Measurements from ENCODE around the gene ERP29.
"Not testable (repeated sequence)": the region's sequence is repeated elsewhere in the genome, so short reads cannot be mapped to it uniquely, and the experiment has no call there.

ERP29 gene

DNA sequence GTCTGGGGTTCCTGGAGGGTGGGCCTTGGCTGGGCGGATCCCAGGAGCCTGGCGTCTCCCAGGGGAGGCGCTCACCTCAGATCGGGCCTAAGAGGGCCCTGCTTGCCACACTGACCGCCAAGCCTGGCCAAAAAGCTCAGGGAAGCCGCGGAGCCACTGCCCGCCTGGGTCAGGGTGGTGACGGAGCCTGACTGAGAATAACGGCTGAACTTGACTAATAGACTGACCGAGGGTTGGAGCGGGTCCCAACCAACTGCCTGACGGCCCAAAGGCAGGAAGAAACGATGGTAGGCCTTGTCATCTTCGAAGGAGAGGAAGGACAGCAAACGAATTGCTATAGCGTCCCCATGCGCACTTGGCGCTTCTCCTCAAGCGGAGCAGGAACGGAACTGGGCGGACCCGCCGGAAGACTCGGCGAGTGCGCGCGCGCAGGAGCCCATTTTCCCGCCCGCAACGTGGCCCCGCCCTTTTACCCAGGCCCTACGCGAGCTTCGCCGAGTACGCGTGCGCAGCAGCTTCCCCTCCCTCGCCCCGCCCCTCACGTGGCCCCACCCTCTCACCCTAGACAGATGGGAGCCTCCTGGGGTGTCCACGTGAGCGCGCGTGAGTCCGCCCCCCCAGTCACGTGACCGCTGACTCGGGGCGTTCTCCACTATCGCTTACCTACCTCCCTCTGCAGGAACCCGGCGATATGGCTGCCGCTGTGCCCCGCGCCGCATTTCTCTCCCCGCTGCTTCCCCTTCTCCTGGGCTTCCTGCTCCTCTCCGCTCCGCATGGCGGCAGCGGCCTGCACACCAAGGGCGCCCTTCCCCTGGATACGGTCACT is at the start of gene ERP29, which contains the start of gene TMEM116:
TSS of gene ERP29 (plus strand) at position 652 of the 826 bp plus-strand sequence. CDS start at position 692, 40 bp downstream.
TSS of gene TMEM116 (minus strand) at position 391 of the 826 bp plus-strand sequence. CDS start 7,895 bp downstream, outside the sequence.
- ATAC-seq, result peak; percentile 83 to 86

DNA sequence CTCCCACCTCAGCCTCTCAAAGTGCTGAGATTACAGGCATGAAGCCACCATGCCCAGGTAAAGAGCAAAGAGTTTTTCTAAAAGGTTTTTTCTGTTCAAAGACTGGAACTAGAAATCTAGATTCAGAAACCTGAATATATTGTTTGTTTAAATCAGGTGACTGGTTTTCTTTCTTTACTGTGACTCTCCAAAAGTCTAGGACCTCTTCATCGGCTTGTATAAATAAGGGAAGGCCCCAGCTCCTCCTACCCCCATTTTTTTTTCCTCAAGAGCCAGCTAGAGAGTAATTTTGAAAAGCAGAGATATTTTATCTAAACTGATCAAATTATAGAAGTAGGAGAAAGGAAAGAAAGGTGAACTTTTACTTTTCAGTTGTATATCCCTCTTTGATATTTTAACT is 48.3 kb upstream of the ERP29 start:
- ATAC-seq, result no peak

DNA sequence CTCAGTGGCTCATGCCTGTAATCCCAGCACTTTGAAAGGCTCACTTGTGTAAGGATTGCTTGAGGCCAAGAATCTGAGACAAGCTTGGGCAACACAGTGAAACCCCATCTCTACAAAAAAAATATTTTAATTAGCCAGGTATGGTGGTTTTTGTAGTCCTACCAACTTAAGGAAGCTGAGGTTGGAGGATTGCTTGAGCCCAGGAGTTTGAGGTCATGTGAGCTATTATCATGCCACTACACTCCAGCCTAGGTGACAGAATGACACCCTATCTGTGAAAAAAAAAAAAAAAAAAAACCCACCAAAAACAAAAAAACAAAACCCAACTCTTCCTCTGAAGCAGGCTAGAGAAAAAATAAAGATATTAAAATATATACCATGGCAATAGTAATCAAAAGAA is 41.4 kb upstream of the ERP29 start:
- no peak for ATAC-seq

DNA sequence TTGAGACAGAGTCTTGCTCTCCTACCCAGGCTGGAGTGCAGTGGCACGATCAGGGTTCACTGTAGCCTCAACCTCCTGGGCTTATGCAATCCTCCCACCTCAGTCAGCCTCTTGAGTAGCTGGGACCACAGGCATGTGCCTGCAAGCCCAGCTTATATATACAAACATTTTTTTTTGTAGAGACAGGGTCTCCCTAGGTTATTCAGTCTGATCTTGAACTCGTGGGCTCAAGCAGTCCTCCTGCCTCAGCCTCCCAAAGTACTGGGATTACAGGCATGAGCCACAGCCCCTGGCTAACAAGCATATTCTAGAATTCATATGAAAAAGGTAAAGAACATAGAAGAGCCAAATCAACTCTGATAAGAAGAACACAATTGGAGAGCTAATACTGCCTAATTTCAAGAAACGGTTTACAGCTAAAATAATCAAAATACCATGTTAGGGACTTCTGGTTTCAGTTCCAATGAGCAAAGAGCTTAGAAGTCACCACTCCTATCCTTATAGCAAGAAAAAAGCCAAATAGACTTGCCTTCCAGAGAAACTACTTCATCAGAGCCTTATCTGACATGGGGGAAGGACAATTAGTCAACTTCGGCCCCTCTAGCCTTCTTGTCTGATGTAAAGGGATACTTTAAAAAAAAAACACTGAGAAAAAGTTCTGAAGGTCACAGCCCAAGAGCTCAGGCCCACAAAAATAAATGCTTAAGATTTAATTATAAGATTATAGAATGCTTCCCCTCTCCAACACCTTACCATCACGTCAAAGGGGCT is 37.9 kb upstream of the ERP29 start:
- no peak for ATAC-seq

DNA sequence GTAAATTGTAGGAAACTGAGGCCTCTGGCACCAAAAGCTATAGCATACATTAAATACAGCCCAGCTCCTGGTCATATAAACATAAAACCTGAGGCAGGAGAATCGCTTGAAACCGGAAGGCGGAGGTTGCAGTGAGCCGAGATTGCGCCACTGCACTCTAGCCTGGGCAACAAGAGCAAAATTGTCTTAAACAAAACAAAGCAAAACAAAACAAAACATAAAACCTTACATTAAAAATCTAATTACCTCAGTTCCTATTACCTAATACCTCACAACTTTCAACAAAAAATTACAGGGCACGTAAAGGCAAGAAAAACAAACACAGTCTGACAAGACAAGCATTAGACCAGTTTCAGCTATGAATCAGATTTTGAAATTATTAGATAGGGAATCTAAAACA is 36.9 kb upstream of the ERP29 start:
- no peak for ATAC-seq

DNA sequence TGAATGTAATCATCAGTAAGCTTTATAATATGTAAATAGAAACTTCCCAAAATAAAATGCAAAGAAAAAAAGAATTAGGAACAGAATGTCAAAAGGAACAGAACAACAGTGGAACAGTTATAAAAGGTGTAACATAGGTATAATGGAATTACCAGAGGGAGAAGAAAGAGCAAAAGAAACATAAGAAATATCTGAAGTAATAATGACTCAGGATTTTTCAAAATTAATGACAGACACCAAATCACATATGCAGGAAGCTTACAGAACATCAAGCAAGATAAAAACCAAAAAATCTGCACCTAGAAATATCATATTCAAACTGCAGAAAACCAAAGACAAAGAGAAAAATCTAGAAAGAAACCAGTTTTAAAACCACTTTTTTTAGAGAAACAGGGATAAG is 36.4 kb upstream of the ERP29 start:
- no peak for ATAC-seq

DNA sequence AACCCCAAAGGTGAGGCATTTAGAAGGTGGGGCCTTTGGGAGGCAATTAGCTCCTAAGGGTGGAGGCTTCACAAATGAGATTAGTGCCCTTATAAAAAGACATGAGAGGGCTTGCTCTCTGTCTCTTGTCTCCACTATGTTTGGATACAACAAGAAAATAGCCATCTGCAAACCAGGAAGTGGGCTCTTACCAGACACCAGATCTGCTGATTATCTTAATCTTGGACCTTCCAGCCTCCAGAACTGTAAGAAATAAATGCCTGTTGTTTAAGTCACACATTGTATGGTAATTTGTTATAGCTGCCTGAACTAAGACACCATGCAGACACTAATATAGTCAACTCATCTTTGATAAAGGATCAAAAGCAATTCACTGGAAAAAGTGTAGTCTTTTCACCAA is 34.7 kb upstream of the ERP29 start:
- no peak for ATAC-seq

DNA sequence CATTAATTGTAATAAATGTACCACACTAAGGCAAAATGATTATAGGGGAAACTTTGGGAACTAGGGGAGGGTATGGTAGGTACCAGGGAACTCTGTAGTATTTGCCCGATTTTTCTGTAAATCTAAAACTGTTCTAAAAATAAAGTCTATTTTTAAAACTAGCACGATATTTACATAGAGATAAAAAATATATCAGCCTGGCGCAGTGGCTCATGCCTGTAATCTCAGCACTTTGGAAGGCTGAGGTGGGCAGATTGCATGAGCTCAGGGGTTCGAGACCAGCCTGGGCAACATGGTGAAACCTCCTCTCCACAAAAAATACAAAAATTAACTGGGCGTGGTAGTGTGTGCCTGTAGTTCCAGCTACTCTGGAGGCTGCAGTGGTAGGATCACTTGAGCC is 32.6 kb upstream of the ERP29 start:
- ATAC-seq, result no peak

DNA sequence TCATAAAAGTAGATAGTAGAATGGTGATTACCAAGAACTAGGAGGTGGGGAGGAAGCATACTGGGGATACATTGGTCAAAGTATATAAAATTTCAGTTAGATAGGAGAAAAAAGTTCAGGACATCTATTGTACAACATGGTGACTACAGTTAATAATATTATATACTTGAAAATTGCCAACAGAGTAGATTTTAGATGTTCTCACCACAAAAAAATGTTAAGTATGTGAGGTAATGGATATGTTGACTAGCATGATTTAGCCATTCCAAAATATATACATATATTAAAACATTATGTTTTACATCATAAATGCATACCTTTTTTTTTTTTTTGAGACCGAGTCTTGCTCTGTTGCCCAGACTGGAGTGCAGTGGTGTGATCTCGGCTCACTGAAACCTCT is 31.2 kb upstream of the ERP29 start:
- no peak for ATAC-seq

DNA sequence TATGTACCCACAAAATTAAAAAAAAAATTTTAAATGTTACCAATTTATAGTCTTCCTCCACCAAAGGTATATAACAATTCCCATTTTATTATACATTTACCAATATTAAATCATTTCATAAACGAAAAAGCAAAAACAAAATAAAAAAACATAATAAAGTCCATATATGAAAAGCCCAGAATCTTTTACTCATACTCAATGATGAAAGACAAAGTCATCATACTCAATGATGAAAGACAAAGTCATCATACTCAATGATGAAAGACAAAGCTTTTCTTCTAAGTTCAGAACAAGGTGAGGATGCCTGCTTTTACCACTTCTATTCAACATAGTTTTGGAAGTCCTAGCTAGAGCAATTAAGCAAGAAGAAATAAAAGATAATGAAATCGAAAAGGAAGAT is 28.4 kb upstream of the ERP29 start:
- no peak for ATAC-seq

DNA sequence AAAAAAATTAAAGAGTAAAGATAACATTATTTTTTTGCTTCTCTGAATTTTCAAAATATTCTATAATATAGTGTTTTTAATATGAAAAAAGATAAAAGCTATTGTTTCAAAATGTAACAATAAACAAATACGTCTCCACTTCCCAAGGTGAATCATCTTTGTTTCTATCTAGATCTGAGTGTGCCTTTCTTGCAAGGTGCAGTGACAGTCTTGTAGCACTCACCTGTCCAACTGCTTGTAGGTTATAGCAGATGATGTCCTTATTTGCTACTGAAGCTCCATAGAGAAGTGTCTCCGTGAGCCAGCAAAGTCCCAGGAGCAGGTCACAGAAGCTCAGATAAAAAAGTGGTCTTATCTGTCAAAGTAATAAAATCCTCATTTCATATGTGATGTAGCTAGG is 21.7 kb upstream of the ERP29 start:
- ATAC-seq, result peak; percentile 51 to 52

DNA sequence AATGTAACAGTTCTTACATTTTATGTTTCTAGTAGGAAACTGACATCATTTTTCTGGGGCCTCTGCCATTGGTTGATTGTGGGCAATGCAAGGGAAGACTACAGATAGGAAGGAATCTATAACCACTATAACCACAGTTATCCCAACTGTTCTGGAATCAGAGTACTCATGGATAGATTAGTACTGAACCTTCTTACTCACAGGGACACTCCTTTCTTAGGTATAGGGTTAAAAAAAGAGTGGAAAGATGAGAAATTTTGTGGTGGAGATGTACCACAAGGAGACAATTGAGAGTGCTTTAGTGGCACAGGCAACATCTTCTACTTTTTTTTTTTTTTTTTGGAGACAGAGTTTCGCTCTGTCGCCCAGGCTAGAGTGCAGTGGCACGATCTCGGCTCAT is 21.3 kb upstream of the ERP29 start:
- ATAC-seq, result no peak

DNA sequence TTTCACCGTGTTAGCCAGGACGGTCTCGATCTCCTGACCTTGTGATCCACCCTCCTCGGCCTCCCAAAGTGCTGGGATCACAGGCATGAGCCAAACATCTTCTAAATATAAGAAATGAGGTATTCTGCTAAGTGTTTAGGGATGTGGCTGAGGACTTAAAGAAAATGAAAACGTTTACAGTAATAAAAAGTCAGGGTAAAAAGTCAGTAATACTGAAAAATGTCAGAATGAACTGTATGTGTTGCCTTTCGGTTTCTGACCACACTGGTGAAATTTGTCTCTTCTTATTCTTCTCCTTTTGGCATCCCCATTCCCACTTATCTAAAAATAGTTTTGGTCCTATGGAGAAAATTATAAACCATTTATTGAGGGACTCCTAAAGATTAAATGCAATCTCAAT is 20.8 kb upstream of the ERP29 start:
- ATAC-seq, result no peak

DNA sequence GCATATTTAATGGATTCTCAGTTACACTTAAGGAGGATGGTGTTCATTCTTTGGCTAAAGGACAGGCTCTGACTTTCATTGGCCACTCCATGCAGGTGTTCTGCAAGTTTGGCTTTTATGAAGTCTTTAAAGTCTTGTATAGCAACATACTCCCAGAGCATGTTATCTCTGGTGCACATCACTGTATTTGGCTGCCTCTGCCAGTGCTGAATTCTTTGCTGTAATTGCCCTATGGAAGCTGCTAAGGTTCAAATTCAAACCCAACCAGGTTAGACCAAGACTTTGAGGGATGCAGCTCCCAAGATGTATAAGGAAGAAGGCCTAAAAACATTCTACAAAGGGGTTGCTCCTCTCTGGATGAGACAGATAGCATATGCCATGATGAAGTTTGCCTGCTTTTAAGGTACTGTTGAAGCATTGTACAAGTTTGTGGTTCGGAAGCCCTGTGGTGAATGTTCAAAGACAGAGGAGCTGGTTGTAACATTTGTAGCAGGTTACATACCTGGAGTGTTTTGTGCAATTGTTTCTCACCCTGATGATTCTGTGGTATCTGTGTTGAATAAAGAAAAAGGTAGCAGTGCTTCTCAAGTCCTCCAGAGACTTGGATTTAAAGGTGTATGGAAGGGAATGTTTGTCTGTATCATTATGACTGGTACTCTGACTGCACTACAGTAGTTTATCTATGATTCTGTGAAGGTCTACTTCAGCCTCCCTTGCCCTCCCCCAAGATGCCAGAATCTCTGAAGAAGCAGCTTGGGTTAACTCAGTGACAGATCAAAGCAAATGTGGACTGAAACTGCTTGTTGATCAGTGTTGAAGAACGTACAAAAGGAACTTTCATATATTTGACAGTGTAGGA is 19.7 kb upstream of the ERP29 start:
- ATAC-seq, result peak; percentile 75 to 76

DNA sequence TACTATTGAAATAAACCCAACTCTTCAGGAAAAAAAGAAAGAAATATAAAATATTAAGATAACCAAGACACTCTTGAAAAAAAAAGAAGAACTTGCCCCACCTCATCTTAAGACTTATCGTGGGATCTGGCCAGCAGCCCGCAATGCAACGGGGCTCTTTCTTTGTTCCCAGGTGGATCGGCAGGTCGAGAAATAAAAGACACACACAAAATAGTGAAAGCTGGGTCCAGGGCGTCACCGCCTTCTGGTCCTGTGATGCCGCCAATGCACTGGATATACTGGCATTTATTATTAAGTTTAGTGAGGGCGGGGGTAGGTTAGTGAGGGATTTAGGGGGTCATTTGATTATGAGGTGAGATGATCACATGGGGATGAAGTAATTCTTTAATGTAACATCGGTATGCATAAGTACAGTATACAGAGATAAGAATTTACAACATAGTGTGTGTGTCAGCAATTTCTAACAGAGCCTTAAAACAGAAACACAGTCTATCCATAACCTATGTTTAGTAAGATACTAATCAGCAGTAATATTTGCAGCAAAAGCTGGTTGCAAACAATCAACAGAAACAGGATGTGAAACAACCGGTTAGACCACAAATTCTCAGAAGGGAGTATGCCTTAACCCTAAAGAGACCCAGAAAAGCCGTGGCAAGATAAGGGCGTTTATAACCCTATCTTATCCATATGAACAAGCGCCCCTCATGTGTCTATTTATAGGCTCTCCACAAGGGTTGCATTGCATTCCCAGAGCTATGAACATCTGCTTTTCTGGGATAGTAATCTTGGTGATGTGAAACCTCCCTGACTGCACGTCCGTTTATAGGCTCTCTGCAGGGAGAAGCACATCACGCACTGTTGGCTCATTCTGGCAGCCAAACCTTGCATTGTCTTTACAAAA is 18.8 kb upstream of the ERP29 start:
- not testable (repeated sequence) for ATAC-seq

DNA sequence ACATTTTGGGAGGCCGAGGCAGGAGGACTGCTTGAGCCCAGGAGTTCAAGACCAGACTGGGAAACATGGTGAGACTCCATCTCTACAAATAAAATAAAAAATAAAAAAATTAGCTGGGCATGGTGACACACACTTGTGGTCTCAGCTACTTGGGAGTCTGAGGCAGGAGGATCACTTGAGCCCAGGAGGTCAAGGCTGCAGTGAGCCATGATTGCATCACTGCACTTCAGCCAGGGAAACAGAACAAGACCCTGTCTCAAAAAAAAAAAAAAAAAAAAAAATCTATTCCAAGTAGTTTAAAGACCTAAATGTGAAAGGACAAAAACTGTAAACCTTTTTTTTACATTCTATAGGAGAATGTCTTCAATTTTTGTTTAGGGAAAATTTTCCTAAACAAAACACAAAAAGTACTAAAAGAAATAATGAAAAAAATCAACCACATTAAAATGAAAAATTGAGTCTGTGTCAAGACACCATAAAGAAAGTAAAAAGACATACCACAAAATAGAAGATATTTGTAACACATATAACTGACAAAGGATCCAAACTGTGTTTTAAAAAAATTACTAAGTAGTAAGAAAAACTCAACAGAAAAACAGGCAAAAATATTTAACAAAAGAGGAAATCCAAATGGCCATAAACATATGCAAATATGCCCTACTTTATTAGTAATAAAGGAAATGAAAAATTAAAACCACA is 17.3 kb upstream of the ERP29 start:
- no peak for ATAC-seq

DNA sequence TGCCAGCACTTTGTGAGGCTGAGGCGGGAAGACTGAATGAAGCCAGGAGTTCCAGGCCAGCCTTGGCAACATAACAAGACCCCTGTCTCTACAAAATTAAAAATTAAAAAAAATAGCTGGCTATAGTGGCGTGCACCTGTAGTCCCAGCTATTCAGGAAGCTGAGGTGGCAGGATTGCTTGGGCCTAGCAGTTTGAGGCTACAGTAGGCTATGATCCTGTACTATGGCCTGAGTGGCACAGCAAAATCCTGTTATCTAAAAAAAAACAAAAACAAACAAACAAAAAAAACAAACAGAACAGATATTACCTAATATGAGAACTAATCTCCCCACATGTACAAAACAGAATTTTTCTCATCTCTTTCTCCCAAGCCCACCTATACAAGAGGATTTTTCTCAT is 15.9 kb upstream of the ERP29 start:
- no peak for ATAC-seq

DNA sequence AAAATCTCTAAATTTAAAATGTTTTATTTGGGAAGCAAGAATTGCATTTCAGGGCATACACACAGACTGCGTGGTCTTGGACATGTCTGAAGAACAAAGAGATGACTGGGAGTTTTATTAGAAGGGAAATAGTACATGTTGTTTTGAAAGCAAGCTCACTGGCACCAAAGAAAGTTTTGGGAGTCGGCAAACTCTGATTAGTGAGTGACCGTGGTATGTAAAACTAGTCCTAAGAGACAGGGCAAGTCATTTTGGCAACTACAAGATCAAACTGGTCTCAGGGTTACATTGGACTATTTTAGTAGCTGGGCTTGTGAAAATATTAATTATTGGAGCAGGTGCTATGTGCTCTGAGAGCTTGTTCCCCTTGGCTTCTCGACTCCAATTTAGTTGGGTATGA is 15.2 kb upstream of the ERP29 start:
- no peak for ATAC-seq

DNA sequence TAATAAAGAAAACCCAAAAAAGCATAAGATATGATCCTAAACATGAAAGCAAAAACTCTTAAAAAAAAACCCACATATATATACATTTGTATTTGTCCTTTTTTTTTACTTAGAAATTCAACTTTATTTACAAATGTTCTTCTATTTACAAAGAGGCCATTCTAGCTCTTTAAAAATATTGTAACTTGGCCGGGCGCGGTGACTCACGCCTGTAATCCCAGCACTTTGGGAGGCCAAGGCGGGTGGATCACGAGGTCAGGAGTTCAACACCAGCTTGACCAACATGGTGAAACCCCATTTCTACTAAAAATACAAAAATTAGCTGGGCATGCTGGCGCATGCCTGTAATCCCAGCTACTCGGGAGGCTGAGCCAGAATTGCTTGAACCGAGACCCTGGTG is 14.1 kb upstream of the ERP29 start:
- ATAC-seq, result not testable (repeated sequence)

DNA sequence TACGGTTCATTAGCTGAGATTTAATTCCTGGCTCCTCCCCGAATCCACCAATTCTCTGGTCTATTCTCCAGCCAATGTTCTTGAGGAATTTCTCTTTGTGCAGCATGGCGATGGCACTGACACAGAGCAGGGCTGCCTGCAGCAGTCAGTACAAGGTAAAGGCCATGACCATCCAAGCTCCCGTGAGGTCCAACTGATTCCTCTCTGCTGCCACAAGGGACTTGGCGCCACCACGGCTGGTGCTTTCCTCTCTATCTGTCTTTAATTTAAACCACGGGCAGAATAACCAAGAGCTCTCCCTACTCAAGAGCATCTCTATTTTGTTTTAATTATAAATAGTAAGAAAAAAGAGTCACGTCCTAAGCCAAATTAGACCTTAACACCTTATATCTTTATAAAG is 12.4 kb upstream of the ERP29 start:
- ATAC-seq, result no peak

DNA sequence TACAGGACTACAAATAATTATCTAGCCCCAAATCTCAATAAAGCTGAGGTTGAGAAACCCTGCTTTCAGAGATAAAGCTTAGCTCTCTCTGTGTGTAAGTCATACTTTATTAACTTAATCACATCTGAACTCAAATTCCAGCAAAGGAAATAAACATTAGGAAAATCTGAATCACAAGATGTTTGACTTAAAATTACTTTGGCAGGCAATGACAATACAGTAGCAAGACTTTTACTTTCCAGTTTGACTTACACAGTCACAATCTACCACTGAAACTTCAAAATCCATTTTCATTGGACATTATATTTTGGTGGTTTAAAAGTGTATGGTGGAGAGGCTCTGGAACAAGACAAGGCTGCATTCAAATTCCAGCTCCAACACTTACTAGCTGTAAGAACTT is 11.7 kb upstream of the ERP29 start:
- peak; percentile 71 to 76 for ATAC-seq

Measured in activated CD4-positive, CD25-positive, alpha-beta regulatory T cell treated with anti-CD3 and anti-CD28 coated beads, Interleukin-2, amount 50 U/mL, for 24 hours (primary cell).